Adrenal gland (tissue), 12 donors: ENCODE data around the gene SYT10. TPM values are rescaled to one million over a fixed set of nuclear protein-coding genes. Genes with fewer than 3 reads are reported as not detected.

Source experiments
- DNase-seq, 7 donors: peaks; one replicate each; pipeline ENCODE4 v3.0.0-alpha.2; 2019 to 2020
- H3K27ac ChIP-seq, 5 donors: fragments of 200-600 bp; sonication (generic) in 4 of 5; 1 replicate in 3 of 5; 2 replicates in 2 of 5; pipeline versions ENCODE4 v1.5.1 to v1.8.0; 2016 to 2020; ENCODE audit warnings: mild to moderate bottlenecking in 1 of 5
- H3K27me3 ChIP-seq: fragments of 200-600 bp; 2 replicates; pipeline ENCODE4 v1.8.0; 2021
- H3K36me3 ChIP-seq, 2 donors: fragments of 200-600 bp; replicated peaks in 1 of 2; 1 replicate in 1 of 2; 2 replicates in 1 of 2; pipeline versions ENCODE4 v1.5.1 to v1.8.0; 2018 to 2022
- H3K4me1 ChIP-seq, 2 donors: fragments of 200-600 bp; replicated peaks in 1 of 2; 1 replicate in 1 of 2; 2 replicates in 1 of 2; pipeline versions ENCODE4 v1.5.1 to v1.8.0; 2018 to 2021
- H3K4me3 ChIP-seq, 4 donors: fragments of 200-600 bp; sonication (generic) in 3 of 4; one replicate each; pipeline ENCODE4 v1.5.1; 2016 to 2018
- H3K9me3 ChIP-seq, 3 donors: fragments of 200-600 bp; sonication (generic) in 1 of 3; replicated peaks in 1 of 3; 1 replicate in 2 of 3; 2 replicates in 1 of 3; pipeline versions ENCODE4 v1.5.1 to v1.8.0; 2016 to 2021
- POLR2A ChIP-seq, 2 donors: fragments of 450-650 bp; IDR thresholded peaks; one replicate each; pipeline ENCODE4 v1.6.1; 2017; ENCODE audit warnings: antibody characterized with exemption in 2 of 2, mild to moderate bottlenecking in 2 of 2, moderate library complexity in 1 of 2
- WGBS, 4 donors: extraction: QIAGEN DNeasy Blood & Tissue Kit in 2 of 4; methylation state at CpG; one replicate each; pipeline versions ENCODE4 v1.1.5 to v1.1.7; 2013 to 2017; 5-methylcytosine and 5-hydroxymethylcytosine counted together
- intact Hi-C, 2 donors: fragments of 100-400 bp; cut with DNase I; formaldehyde crosslinking; loops; one replicate each; pipeline versions ENCODE4 v1.14.1 to v1.15.0; 2022 to 2023
- polyA plus RNA-seq, 3 donors: library from polyadenylated mRNA; stranded (reverse); fragments of 200-250 nt in 2 of 3; fragments of 350-450 nt in 1 of 3; fragmentation: Illumina TruSeq in 1 of 3; extraction: RNeasy Lipid Tissue Mini Kit (QIAGEN cat#74804) in 1 of 3; gene quantifications; one replicate each; pipeline ENCODE4 v1.2.3, GENCODE V29; 2013 to 2014
- total RNA-seq, 9 donors: library from RNA; depleted of rRNA in 4 of 9; stranded (reverse); fragments of >200 nt in 4 of 9; fragments of 120-200 nt in 1 of 9; fragmentation: NEBNext Ultra II Directional in 1 of 9; extraction: Animal tissue kit (Norgen Biotek cat#: 25700) in 1 of 9; gene quantifications; one replicate each; pipeline versions ENCODE4 v1.1.0 to v1.2.4, GENCODE V29; 2013 to 2023
- TF ChIP-seq, protein P1 (sequence below), 6 experiments: fragments of 450-650 bp in 4 of 6; fragments of 200-600 bp in 2 of 6; sonication (generic) in 1 of 6; IDR thresholded peaks; 1 replicate in 5 of 6; 2 replicates in 1 of 6; pipeline versions ENCODE4 v1.5.1 to v1.8.0; 2016 to 2021; ENCODE audit warnings: antibody characterized with exemption in 6 of 6, mild to moderate bottlenecking in 2 of 6, moderate library complexity in 1 of 6
- donor health status: healthy with polysubstance abuse.
- donor health status: Bipolar disorder and iron deficiency.
- donor health status: DM: yes; HTN: yes; CAD: no.
- donor health status: DM: no; HTN: no; CAD: no.
- donor health status: DM: no; HTN: no; CAD: no.
- donor health status: DM: yes; HTN: yes; CAD: no.

SYT10 gene
- total and polyA plus RNA-seq, 12 donors, result 0.03 to 3.7 (median 0.21) TPM; not detected in 4

- no peak for TF ChIP-seq POLR2A (IDR thresholded peaks at IDR 0.05)
- TF ChIP-seq, protein P1, sequence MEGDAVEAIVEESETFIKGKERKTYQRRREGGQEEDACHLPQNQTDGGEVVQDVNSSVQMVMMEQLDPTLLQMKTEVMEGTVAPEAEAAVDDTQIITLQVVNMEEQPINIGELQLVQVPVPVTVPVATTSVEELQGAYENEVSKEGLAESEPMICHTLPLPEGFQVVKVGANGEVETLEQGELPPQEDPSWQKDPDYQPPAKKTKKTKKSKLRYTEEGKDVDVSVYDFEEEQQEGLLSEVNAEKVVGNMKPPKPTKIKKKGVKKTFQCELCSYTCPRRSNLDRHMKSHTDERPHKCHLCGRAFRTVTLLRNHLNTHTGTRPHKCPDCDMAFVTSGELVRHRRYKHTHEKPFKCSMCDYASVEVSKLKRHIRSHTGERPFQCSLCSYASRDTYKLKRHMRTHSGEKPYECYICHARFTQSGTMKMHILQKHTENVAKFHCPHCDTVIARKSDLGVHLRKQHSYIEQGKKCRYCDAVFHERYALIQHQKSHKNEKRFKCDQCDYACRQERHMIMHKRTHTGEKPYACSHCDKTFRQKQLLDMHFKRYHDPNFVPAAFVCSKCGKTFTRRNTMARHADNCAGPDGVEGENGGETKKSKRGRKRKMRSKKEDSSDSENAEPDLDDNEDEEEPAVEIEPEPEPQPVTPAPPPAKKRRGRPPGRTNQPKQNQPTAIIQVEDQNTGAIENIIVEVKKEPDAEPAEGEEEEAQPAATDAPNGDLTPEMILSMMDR (IDR thresholded peaks at IDR 0.05), result no peak
- no peaks in the 10 kb centered on the region for H3K27me3 ChIP-seq
- no peaks in the 10 kb centered on the region for H3K36me3 ChIP-seq
- no peaks in the 10 kb centered on the region for H3K4me1 ChIP-seq
- intact Hi-C loops, result no loop called here
- H3K4me3 ChIP-seq, result no peak overlapping the region
- 75 to 80% (median 79%) methylated on average over 3 of the region's 3 CpGs for WGBS, 4 donors
- no peak overlapping the region for H3K27ac ChIP-seq
- DNase-seq, result no peak
- H3K9me3 ChIP-seq, result no peaks in the 10 kb centered on the region
Measured at GRCh38 chr12:33450480-33450879, 10.9 kb upstream of the SYT10 start.

DNA sequence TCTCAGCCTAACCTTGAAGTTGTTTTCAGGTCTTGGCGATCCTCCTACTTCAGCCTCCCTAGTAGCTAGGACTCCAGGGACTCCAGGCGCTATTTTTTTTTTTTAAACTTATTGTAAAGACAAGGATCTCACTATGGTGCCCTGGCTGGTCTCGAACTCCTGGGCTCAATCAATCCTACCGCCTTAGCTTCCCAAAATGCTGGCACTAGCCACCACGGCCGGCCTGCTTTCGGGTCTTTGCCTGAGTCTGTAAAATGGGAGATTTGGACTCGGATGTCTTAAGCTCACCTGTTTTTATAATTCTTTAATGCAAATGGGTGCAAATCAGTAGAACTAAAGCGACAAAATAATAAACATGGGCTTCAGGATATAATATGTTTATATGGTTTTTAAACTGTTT lies 858 bp upstream of the SYT10 start:
- H3K36me3 ChIP-seq, result no peaks in the 10 kb centered on the region
- peaks cover 0 to 7% of the 10 kb centered on the region in 2 donors for H3K4me1 ChIP-seq
- H3K27me3 ChIP-seq, result peaks cover 17% of the 10 kb centered on the region
- TF ChIP-seq POLR2A (IDR thresholded peaks at IDR 0.05), result no peak
- TF ChIP-seq, protein P1 (IDR thresholded peaks at IDR 0.05), result no peak
- no peak overlapping the region for H3K4me3 ChIP-seq
- WGBS, 4 donors, result 89 to 95% (median 91%) methylated on average over 9 of the region's 9 CpGs
- intact Hi-C loops, result no loop called here
- no peaks in the 10 kb centered on the region for H3K9me3 ChIP-seq
- H3K27ac ChIP-seq, result no peak overlapping the region
- no peak for DNase-seq

- WGBS, 4 donors, result 0 to 2% (median 1%) methylated on average over 28 to 68 of the region's 68 CpGs
- H3K27ac ChIP-seq, result no peak overlapping the region
Measured at GRCh38 chr12:33438851-33439586, 600 bp downstream of the SYT10 start.

DNA sequence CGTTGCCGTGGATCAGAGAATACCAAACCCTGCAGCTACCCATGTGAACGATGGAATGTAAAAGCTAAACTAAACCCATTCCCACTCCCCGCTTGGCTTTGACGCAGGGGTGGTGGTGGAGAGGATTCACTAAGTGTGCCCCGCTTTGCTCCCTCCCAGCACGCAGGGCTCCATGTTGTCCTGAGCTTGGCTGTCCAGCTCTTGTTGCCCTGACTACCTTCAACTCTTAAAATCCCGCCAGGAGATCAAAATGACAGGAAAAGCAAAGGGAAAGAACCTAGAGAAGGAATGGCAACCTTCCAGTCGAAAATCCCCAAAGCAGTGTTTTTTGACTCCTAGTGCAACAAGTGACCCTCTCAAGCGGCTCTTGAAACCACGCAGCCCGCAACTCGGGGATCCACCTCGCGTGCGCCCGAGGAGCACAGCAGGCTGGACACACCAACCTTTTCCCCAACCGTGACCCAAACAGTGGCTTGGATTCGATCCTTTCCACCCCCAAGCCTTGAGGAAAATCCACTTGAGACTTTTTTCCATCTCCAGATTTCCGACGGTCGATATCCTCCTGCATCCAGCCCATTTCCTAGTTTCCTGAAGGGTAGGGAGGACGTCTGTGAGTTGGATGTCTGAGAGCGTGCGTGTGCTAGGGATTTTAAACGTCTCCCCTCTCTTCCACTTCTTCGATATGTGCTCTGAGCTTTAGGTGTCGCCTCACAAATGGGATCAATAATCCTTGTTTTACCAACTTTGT lies 1.4 kb downstream of the SYT10 start:
- no peak for TF ChIP-seq POLR2A (IDR thresholded peaks at IDR 0.05)
- TF ChIP-seq, protein P1 (IDR thresholded peaks at IDR 0.05), result no peak
- no peak for DNase-seq
- Histone ChIP-seq H3K4me3 (peak overlapping the region in 1 of 4 donors; percentile 58), H3K36me3 (no peaks in the 10 kb centered on the region), H3K9me3 (no peaks in the 10 kb centered on the region), H3K4me1 (peaks cover 0 to 7% of the 10 kb centered on the region in 2 donors), H3K27me3 (peaks cover 17% of the 10 kb centered on the region), H3K27ac (no peak overlapping the region)
- intact Hi-C loops, result no loop called here
- 13 to 28% (median 16%) methylated on average over 26 to 28 of the region's 28 CpGs for WGBS, 4 donors

More at GRCh38 chr12:33438851-33439586, 600 bp downstream of the SYT10 start:
- no peaks in the 10 kb centered on the region for H3K9me3 ChIP-seq
- no peak for DNase-seq
- H3K27me3 ChIP-seq, result peaks cover 17% of the 10 kb centered on the region
- H3K4me1 ChIP-seq, result peaks cover 0 to 7% of the 10 kb centered on the region in 2 donors
- intact Hi-C loops, result no loop called here
- no peaks in the 10 kb centered on the region for H3K36me3 ChIP-seq
- peak overlapping the region in 3 of 4 donors; percentile 14 to 58 (median 40) for H3K4me3 ChIP-seq
- TF ChIP-seq, protein P1 (IDR thresholded peaks at IDR 0.05), result no peak
- no peak for TF ChIP-seq POLR2A (IDR thresholded peaks at IDR 0.05)
